H1 (cell line): ENCODE measurements around the gene CAPN10.
A peak's percentile ranks its signal among the peaks of the same experiment; 100 is the strongest.

ENCODE experiments used
- GABPA ChIP-seq: IDR thresholded peaks from 2 replicates; pipeline ENCODE4 v1.6.1; 2011; ENCODE audit warnings: mild to moderate bottlenecking, low read length, moderate library complexity, borderline replicate concordance; ENCODE audit not compliant: insufficient read depth
- POLR2AphosphoS5 ChIP-seq: IDR thresholded peaks from 2 replicates; pipeline ENCODE4 v1.6.1; 2011; ENCODE audit warnings: low read depth, low read length
- RAD21 ChIP-seq, 2 experiments: IDR thresholded peaks in 1 of 2; conservative IDR thresholded peaks in 1 of 2; 2 replicates each; pipeline ENCODE4 v1.6.1; 2011; ENCODE audit warnings: low read depth in 2 of 2, low read length in 2 of 2, improper control_type of control experiment in 1 of 2, inconsistent platforms in 1 of 2, mild to moderate bottlenecking in 1 of 2, moderate library complexity in 1 of 2
- TAF1 ChIP-seq: IDR thresholded peaks from 2 replicates; pipeline ENCODE4 v1.6.1; 2011; ENCODE audit warnings: mild to moderate bottlenecking, low read depth, low read length
- YY1 ChIP-seq: IDR thresholded peaks from 2 replicates; pipeline ENCODE4 v1.6.1; 2011; ENCODE audit warnings: low read depth, mild to moderate bottlenecking, low read length
- TF ChIP-seq, protein P1 (sequence below), 3 experiments: IDR thresholded peaks; 1 replicate in 2 of 3; 2 replicates in 1 of 3; pipeline versions ENCODE4 v1.5.1 to v1.6.1; 2011; ENCODE audit warnings: low read length in 3 of 3, mild to moderate bottlenecking in 3 of 3, inconsistent platforms in 2 of 3, low read depth in 1 of 3, moderate library complexity in 1 of 3; ENCODE audit not compliant: insufficient read depth in 1 of 3; ENCODE audit errors: control extremely low read depth in 1 of 3

- TF ChIP-seq, protein P1, sequence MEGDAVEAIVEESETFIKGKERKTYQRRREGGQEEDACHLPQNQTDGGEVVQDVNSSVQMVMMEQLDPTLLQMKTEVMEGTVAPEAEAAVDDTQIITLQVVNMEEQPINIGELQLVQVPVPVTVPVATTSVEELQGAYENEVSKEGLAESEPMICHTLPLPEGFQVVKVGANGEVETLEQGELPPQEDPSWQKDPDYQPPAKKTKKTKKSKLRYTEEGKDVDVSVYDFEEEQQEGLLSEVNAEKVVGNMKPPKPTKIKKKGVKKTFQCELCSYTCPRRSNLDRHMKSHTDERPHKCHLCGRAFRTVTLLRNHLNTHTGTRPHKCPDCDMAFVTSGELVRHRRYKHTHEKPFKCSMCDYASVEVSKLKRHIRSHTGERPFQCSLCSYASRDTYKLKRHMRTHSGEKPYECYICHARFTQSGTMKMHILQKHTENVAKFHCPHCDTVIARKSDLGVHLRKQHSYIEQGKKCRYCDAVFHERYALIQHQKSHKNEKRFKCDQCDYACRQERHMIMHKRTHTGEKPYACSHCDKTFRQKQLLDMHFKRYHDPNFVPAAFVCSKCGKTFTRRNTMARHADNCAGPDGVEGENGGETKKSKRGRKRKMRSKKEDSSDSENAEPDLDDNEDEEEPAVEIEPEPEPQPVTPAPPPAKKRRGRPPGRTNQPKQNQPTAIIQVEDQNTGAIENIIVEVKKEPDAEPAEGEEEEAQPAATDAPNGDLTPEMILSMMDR (IDR thresholded peaks at IDR 0.05; ENCODE audit: control extremely low read depth in 1 of 3, insufficient read depth in 1 of 3, low read depth in 1 of 3, low read length in 3 of 3), result peak; percentile 85 to 95 (median 93)
- TF ChIP-seq YY1, result 0 out of 2 replicates have a peak, but pooled peaks have one; percentile 40
- TF ChIP-seq POLR2AphosphoS5, result no peak
- TF ChIP-seq GABPA, result peak; percentile 81; the same call in 1 of the 2 replicates
- TF ChIP-seq TAF1, result no peak
- TF ChIP-seq RAD21 (IDR thresholded peaks at IDR 0.05 in 1 of 2, conservative IDR thresholded peaks at IDR 0.05 in 1 of 2; ENCODE audit: low read depth in 2 of 2, low read length in 2 of 2), result peak; percentile 61 to 76
These were observed 54.4 kb downstream of the CAPN10 start for GRCh38 chr2:240640939-240641338.
